Neural cell (in vitro differentiated cells): Measurements from ENCODE around the gene BCL2L2.

Source experiments
- EZH2 ChIP-seq: fragments of 200-600, 300-800 bp; shearing (Covaris generic), sonication (generic); IDR thresholded peaks from 2 replicates; pipeline ENCODE4 v1.6.1; 2014; ENCODE audit warnings: antibody characterized with exemption, low read length, borderline replicate concordance, mild to moderate bottlenecking; ENCODE audit not compliant: insufficient read depth, poor library complexity, severe bottlenecking
- MXI1 ChIP-seq: fragments of 450-650 bp; conservative IDR thresholded peaks from 2 replicates; pipeline ENCODE4 v1.6.1; 2014; ENCODE audit warnings: antibody characterized with exemption, mild to moderate bottlenecking; ENCODE audit not compliant: poor library complexity, severe bottlenecking
- RAD21 ChIP-seq: fragments of 450-650 bp; conservative IDR thresholded peaks from 2 replicates; pipeline ENCODE4 v1.6.1; 2014; ENCODE audit warnings: antibody characterized with exemption, mild to moderate bottlenecking, moderate library complexity
- SMC3 ChIP-seq: fragments of 450-650 bp; conservative IDR thresholded peaks from 2 replicates; pipeline ENCODE4 v1.6.1; 2014; ENCODE audit warnings: antibody characterized with exemption, mild to moderate bottlenecking, moderate library complexity; ENCODE audit not compliant: poor library complexity
- TF ChIP-seq, protein P1 (sequence below): fragments of 450-650 bp; IDR thresholded peaks from 2 replicates; pipeline ENCODE4 v1.5.1; 2014; ENCODE audit warnings: antibody characterized with exemption, mild to moderate bottlenecking, moderate library complexity; ENCODE audit not compliant: poor library complexity, severe bottlenecking

DNA sequence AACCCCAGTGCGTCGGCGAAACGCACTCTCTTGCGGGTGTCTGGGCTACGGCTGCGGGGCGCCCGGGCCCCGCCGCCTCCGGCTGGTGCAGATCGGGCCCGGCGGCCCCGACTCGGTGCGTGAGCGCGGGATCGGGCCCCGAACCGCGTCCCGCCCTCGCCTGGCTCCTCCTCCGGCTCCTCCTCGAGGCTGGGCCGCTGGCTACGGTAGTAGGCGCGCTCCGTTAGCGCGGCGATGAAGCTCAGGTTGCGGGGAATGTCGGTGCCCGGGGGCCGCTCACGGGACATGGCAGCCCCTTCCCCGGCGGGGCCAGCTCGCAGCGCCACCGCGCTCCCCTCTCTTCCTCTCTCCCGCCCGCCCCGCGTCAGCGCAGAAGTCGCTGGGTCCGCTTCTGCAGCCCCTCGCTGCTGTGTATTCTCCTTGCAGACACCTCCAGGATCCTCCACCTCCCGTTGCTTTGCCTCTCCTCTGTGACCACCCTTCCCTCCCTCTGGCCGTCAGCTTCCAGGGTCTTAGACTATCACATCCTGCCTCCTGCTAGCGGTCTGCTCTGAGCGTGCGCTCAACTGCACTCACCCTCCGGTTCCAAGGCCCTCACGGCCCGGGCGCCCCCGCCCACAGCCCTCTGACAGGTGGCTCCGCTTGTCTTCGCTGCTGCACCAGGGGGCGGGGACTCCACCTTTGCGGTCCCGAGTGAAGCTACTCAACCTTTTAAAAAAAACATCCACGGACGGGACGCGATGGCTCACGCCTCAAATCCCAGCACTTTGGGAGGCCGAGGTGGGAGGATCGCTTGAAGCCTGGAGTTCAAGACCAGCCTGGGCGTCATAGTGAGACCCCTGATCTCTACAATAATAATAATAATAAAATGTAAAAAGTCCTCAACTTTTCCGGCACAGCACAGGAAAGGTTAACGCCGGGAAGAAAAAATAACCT lies 4.1 kb upstream of the BCL2L2 start, which contains the start of gene PPP1R3E:
- TF ChIP-seq, protein P1, sequence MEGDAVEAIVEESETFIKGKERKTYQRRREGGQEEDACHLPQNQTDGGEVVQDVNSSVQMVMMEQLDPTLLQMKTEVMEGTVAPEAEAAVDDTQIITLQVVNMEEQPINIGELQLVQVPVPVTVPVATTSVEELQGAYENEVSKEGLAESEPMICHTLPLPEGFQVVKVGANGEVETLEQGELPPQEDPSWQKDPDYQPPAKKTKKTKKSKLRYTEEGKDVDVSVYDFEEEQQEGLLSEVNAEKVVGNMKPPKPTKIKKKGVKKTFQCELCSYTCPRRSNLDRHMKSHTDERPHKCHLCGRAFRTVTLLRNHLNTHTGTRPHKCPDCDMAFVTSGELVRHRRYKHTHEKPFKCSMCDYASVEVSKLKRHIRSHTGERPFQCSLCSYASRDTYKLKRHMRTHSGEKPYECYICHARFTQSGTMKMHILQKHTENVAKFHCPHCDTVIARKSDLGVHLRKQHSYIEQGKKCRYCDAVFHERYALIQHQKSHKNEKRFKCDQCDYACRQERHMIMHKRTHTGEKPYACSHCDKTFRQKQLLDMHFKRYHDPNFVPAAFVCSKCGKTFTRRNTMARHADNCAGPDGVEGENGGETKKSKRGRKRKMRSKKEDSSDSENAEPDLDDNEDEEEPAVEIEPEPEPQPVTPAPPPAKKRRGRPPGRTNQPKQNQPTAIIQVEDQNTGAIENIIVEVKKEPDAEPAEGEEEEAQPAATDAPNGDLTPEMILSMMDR: no peak
- no peak for TF ChIP-seq RAD21
- TF ChIP-seq EZH2: no peak
- TF ChIP-seq MXI1: no peak
- TF ChIP-seq SMC3: no peak
